GM21723 (cell line): ENCODE data around the gene TMEM82.

Experiments
- ATAC-seq: cut with Tn5 transposase; IDR thresholded peaks from one replicate; pipeline ENCODE4 v1.9.1; 2021; ENCODE audit warnings: mild to moderate bottlenecking, moderate library complexity; ENCODE audit not compliant: unreplicated experiment

TMEM82 gene

GRCh38 chr1:15775706-15776105 lies 33.4 kb downstream of the TMEM82 start:
- no peak for ATAC-seq

DNA sequence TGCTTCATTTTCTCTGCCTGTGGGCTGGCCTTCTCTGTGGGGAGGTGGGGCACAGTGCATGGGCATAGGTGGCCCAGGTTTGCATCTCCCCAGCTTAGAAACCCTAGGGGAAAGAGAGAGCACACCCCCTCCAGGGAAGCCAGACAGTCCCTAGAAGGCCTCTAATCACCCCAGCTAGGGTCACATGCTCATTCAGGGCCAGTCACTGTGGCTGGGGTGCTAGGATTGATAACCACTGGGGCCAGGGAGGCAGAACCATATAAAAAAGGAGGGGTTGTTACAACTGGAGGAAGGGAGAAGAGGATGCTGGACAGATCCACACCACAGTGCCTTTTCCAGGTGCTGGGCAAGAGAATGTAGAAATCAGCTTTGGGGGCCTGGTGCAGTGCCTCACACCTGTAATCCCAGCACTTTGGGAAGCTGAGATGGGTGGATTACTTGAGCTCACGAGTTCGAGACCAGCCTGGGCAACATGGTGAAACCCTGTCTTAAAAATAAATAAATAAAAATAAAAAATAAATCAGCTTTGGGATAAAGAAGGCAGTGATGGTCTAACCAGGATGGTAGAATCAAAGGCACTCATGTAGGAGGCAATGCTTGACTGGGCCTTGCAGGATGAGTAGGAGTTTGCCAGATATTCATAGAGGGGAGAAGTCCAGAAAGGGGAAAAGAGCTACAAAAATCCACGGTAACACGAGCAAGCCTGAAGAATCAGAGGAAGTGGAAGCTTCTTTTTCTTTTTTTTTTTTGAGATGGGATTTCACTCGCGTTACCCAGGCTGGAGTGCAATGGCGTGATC lies 35.8 kb downstream of the TMEM82 start:
- ATAC-seq: no peak

GRCh38 chr1:15785683-15786082 lies 43.4 kb downstream of the TMEM82 start:
- ATAC-seq: no peak

DNA sequence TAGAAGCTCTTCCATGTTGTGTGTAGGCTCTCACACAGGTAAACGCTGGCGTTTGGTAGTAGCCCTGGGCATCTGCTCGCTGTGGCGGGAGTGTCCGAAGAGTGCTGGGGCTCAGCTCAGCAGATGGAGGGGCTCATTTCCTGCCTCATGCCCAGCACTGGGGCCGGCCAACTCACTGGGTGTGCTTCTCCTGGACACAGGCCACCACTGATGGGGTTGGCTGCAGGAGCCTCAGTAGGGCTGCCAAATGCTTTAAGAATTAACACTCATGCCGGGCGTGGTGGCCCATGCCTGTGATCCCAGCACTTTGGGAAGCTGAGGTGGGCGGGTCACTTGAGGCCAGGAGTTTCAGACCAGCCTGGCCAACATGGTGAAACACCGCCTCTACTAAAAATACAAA lies 44.3 kb downstream of the TMEM82 start:
- ATAC-seq: no peak

DNA sequence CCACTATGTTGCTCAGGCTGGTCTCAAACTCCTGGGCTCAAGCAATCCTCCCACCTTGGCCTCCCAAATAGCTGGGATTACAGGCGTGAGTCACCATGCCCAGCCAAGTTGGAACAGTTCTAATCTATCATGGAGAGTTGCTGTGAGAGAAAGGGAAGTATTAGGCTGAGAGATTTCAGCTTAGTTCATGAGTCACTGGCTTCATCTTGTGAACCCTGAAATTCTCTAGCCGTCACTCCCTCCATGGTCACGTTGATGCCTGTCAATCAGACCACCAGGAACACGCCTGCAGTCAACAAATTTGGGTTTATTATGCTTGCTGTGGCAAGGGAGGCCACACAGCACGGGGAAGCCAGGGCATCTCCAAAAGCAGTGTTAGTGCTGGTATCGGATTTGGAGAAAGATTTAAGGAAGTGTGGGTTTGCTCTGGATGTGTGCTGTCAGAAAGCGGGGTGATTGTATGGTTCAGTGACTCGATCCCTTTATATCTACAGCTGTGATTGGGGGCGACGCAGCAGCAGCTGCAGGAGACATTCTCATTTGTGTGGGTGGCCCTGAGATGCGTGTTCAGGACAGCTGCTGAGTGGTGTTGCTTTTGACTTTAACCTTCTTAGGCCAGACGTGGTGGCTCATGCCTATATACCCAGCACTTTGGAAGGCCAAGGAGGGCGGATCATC lies 46.5 kb downstream of the TMEM82 start:
- ATAC-seq: no peak

- no peak for ATAC-seq
These were observed 53.8 kb downstream of the TMEM82 start for GRCh38 chr1:15796086-15796462.
